H9 (cell line): ENCODE measurements around the gene OR2C3. TPM values are rescaled to one million over a fixed set of nuclear protein-coding genes. Genes with fewer than 3 reads are reported as not detected.

ENCODE experiments used
- DNase-seq: peaks from one replicate; pipeline ENCODE4 v3.0.0-alpha.2; 2017
- H2AFZ ChIP-seq: one replicate; pipeline ENCODE4 v1.6.1; 2013; ENCODE audit warnings: mild to moderate bottlenecking, low read length, control low read depth, moderate library complexity
- H2AK5ac ChIP-seq: 2 replicates; pipeline ENCODE4 v1.6.1; 2013; ENCODE audit warnings: low read length, control low read depth, mixed read lengths; ENCODE audit not compliant: insufficient read length
- H2BK120ac ChIP-seq: one replicate; pipeline ENCODE4 v1.6.1; 2013; ENCODE audit warnings: low read depth, mild to moderate bottlenecking, low read length, control low read depth, inconsistent platforms; ENCODE audit not compliant: poor library complexity, severe bottlenecking
- H2BK12ac ChIP-seq: 2 replicates; pipeline ENCODE4 v1.6.1; 2013; ENCODE audit warnings: low read length, control low read depth, mixed read lengths, low read depth; ENCODE audit not compliant: insufficient read length
- H2BK15ac ChIP-seq: 2 replicates; pipeline ENCODE4 v1.6.1; 2013; ENCODE audit warnings: low read depth, low read length, control low read depth
- H2BK20ac ChIP-seq: one replicate; pipeline ENCODE4 v1.6.1; 2013; ENCODE audit warnings: low read depth, mild to moderate bottlenecking, low read length, control low read depth, inconsistent platforms; ENCODE audit not compliant: poor library complexity, severe bottlenecking
- H2BK5ac ChIP-seq: 2 replicates; pipeline ENCODE4 v1.6.1; 2013; ENCODE audit warnings: low read length, control low read depth, mixed read lengths; ENCODE audit not compliant: insufficient read length
- H3K14ac ChIP-seq: 2 replicates; pipeline ENCODE4 v1.6.1; 2013; ENCODE audit warnings: low read length, control low read depth; ENCODE audit not compliant: insufficient read depth
- H3K18ac ChIP-seq: 2 replicates; pipeline ENCODE4 v1.6.1; 2013; ENCODE audit warnings: low read depth, mild to moderate bottlenecking, mixed read lengths, low read length, control low read depth; ENCODE audit not compliant: insufficient read length
- H3K23ac ChIP-seq: 2 replicates; pipeline ENCODE4 v1.6.1; 2013; ENCODE audit warnings: low read length, control low read depth, mixed read lengths, low read depth; ENCODE audit not compliant: insufficient read length
- H3K23me2 ChIP-seq: 2 replicates; pipeline ENCODE4 v1.6.1; 2013; ENCODE audit warnings: low read depth, mild to moderate bottlenecking, mixed read lengths, low read length, control low read depth; ENCODE audit not compliant: insufficient read length, poor library complexity, severe bottlenecking
- H3K27ac ChIP-seq: 2 replicates; pipeline ENCODE4 v1.5.1; 2013; ENCODE audit warnings: low read length, control low read depth, mixed read lengths, low read depth; ENCODE audit not compliant: insufficient read length
- H3K27me3 ChIP-seq: 2 replicates; pipeline ENCODE4 v1.6.1; 2013; ENCODE audit warnings: low read length, control low read depth, inconsistent platforms; ENCODE audit not compliant: insufficient read depth
- H3K4ac ChIP-seq: 2 replicates; pipeline ENCODE4 v1.6.1; 2013; ENCODE audit warnings: low read depth, mild to moderate bottlenecking, control low read depth, inconsistent platforms, low read length, moderate library complexity
- H3K4me1 ChIP-seq: 2 replicates; pipeline ENCODE4 v1.6.1; 2013; ENCODE audit warnings: low read length, control low read depth, inconsistent platforms; ENCODE audit not compliant: insufficient read depth
- H3K4me2 ChIP-seq: 2 replicates; pipeline ENCODE4 v1.6.1; 2013; ENCODE audit warnings: low read length, control low read depth, mixed read lengths; ENCODE audit not compliant: insufficient read length, insufficient read depth
- H3K56ac ChIP-seq: 2 replicates; pipeline ENCODE4 v1.6.1; 2013; ENCODE audit warnings: low read depth, mild to moderate bottlenecking, mixed read lengths, low read length, control low read depth; ENCODE audit not compliant: insufficient read length
- H3K79me1 ChIP-seq: 2 replicates; pipeline ENCODE4 v1.6.1; 2013; ENCODE audit warnings: low read depth, mild to moderate bottlenecking, moderate library complexity, low read length, control low read depth, inconsistent platforms; ENCODE audit not compliant: insufficient read depth, poor library complexity, severe bottlenecking
- H3K79me2 ChIP-seq: 2 replicates; pipeline ENCODE4 v1.6.1; 2013; ENCODE audit warnings: low read length, control low read depth, inconsistent platforms; ENCODE audit not compliant: insufficient read depth
- H3K9ac ChIP-seq: 2 replicates; pipeline ENCODE4 v1.6.1; 2013; ENCODE audit warnings: low read length, control low read depth, mixed read lengths; ENCODE audit not compliant: insufficient read length; ENCODE audit errors: extremely low read depth
- H3K9me3 ChIP-seq: one replicate; pipeline ENCODE4 v1.6.1; 2013; ENCODE audit warnings: low read depth, low read length, inconsistent platforms; ENCODE audit not compliant: control insufficient read depth
- H3T11ph ChIP-seq: one replicate; pipeline ENCODE4 v1.6.1; 2013; ENCODE audit warnings: mild to moderate bottlenecking, low read length, control low read depth, inconsistent platforms
- H4K20me1 ChIP-seq: one replicate; pipeline ENCODE4 v1.6.1; 2013; ENCODE audit not compliant: control insufficient read depth, insufficient read length, insufficient read depth
- H4K5ac ChIP-seq: 2 replicates; pipeline ENCODE4 v1.6.1; 2013; ENCODE audit warnings: low read depth, mild to moderate bottlenecking, mixed read lengths, low read length, control low read depth; ENCODE audit not compliant: insufficient read length
- H4K8ac ChIP-seq: replicated peaks from 2 replicates; pipeline ENCODE4 v1.6.1; 2013; ENCODE audit warnings: low read length, control low read depth, mixed read lengths, low read depth; ENCODE audit not compliant: insufficient read length
- H4K91ac ChIP-seq: 2 replicates; pipeline ENCODE4 v1.6.1; 2013; ENCODE audit warnings: low read depth, mild to moderate bottlenecking, moderate library complexity, mixed read lengths, low read length, control low read depth; ENCODE audit not compliant: insufficient read length
- H3K27ac Mint-ChIP-seq, 3 experiments: 2 replicates in 2 of 3; 3 replicates in 1 of 3; pipeline ENCODE4 v1.8.0; 2020 to 2021; ENCODE audit warnings: mixed read lengths in 3 of 3, mild to moderate bottlenecking in 1 of 3, moderate library complexity in 1 of 3
- H3K27me3 Mint-ChIP-seq: 2 replicates; pipeline ENCODE4 v1.8.0; 2021; ENCODE audit warnings: low read depth, mild to moderate bottlenecking, moderate library complexity, mixed read lengths
- H3K36me3 Mint-ChIP-seq, 3 experiments: 2 replicates in 2 of 3; 3 replicates in 1 of 3; pipeline ENCODE4 v1.8.0; 2020 to 2021; ENCODE audit warnings: low read depth in 3 of 3, mixed read lengths in 3 of 3; ENCODE audit not compliant: insufficient read depth in 1 of 3
- H3K4me1 Mint-ChIP-seq, 2 experiments: 2 replicates each; pipeline ENCODE4 v1.8.0; 2020; ENCODE audit warnings: mixed read lengths in 2 of 2
- H3K4me3 Mint-ChIP-seq, 2 experiments: 2 replicates in 1 of 2; 3 replicates in 1 of 2; pipeline ENCODE4 v1.8.0; 2020 to 2021; ENCODE audit warnings: mild to moderate bottlenecking in 2 of 2, mixed read lengths in 2 of 2, moderate library complexity in 1 of 2
- H3K9me3 Mint-ChIP-seq, 2 experiments: 2 replicates in 1 of 2; 3 replicates in 1 of 2; pipeline ENCODE4 v1.8.0; 2020; ENCODE audit warnings: mild to moderate bottlenecking in 2 of 2, mixed read lengths in 2 of 2, moderate library complexity in 1 of 2
- CTCF ChIP-seq: fragments of 200-600 bp; sonication (generic); conservative IDR thresholded peaks from 3 replicates; pipeline ENCODE4 v1.8.0; 2021; ENCODE audit warnings: antibody characterized with exemption, mild to moderate bottlenecking
- WGBS: extraction: QIAGEN DNeasy Blood & Tissue Kit; methylation state at CpG from one replicate; pipeline ENCODE4 v1.1.7; 2013; ENCODE audit warnings: missing lambda C conversion rate, low lambda C conversion rate, mixed read lengths; ENCODE audit not compliant: insufficient read length; ENCODE audit errors: extremely low coverage; 5-methylcytosine and 5-hydroxymethylcytosine counted together
- total RNA-seq: library from RNA; stranded (reverse); gene quantifications from 2 replicates; pipeline ENCODE4 v1.2.1, GENCODE V29; 2021

The OR2C3 gene
- total RNA-seq, 1 experiment from 2014 or later, result not detected

DNA sequence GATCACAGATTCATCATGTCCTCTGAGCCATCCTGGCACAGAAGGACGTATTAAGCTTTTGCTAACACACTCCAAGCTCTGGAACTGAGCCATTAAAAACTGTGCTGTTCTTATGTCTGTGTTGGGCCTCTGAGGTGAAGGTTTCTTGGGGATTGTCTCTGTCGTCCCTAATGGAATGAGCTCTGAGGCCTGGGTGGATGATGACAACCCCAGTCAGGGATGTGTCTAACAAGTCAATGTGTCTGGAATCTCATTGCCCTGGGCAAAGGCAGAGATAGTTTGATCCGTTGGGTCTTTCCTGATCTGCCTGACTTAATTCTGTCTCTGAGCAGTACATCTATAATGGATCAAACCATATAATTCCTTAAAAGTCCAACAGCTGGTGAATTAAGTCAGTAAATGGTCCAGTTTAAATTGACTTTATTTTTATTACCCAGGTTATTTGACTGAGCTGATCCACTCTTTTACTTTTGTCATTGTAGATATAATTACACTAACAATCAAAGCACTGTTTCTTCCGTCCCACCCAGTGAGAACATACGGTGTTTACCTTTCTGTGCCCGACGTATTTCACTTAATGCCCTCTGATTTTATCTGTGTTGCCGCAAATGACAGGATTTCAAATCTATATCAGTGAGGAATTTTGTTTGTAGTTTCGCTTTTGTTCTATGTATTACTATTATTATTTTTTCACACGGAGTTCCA, 39.5 kb downstream of the OR2C3 start:
- no CpG with 5 or more reads among the region's 10 CpGs for WGBS
- Histone ChIP-seq H2BK20ac (no peak overlapping the region), H3K4me1 (no peaks in the 10 kb centered on the region), H2AFZ (no peak overlapping the region), H3K27me3 (no peaks in the 10 kb centered on the region), H3K23ac (no peak overlapping the region), H3K56ac (no peak overlapping the region), H3K9ac (no peak overlapping the region), H3K23me2 (no peaks in the 10 kb centered on the region), H3T11ph (no peak overlapping the region), H4K8ac (no peak overlapping the region), H2AK5ac (no peak overlapping the region), H2BK12ac (no peak overlapping the region), H3K79me1 (no peaks in the 10 kb centered on the region), H2BK120ac (no peak overlapping the region), H3K18ac (no peak overlapping the region), H3K4ac (no peak overlapping the region), H3K9me3 (no peaks in the 10 kb centered on the region), H3K4me2 (no peak overlapping the region), H2BK5ac (no peak overlapping the region), H4K91ac (no peak overlapping the region), H2BK15ac (no peak overlapping the region), H4K5ac (no peak overlapping the region), H3K14ac (no peak overlapping the region), H3K27ac (no peak overlapping the region), H4K20me1 (no peaks in the 10 kb centered on the region), H3K79me2 (no peaks in the 10 kb centered on the region)
- no peaks in the 10 kb centered on the region for H3K36me3 Mint-ChIP-seq
- peaks cover 0 to 8% of the 10 kb centered on the region in 2 experiments; a peak in 1 of 4 replicates for H3K4me1 Mint-ChIP-seq
- no peak for DNase-seq
- TF ChIP-seq CTCF, result no peak
- H3K27ac Mint-ChIP-seq, result no peak overlapping the region
- H3K9me3 Mint-ChIP-seq, result no peaks in the 10 kb centered on the region
- H3K27me3 Mint-ChIP-seq, result no peaks in the 10 kb centered on the region; the same call in 1 of the 2 replicates
- no peak overlapping the region for H3K4me3 Mint-ChIP-seq
